HG03432 (cell line): Measurements from ENCODE around the gene RAB3B.

Source experiments
- ATAC-seq: cut with Tn5 transposase; IDR thresholded peaks from one replicate; pipeline ENCODE4 v1.9.1; 2021; ENCODE audit warnings: mild to moderate bottlenecking, moderate library complexity; ENCODE audit not compliant: unreplicated experiment

RAB3B gene

GRCh38 chr1:51957618-51958017, 32.9 kb downstream of the RAB3B start:
- ATAC-seq: no peak

DNA sequence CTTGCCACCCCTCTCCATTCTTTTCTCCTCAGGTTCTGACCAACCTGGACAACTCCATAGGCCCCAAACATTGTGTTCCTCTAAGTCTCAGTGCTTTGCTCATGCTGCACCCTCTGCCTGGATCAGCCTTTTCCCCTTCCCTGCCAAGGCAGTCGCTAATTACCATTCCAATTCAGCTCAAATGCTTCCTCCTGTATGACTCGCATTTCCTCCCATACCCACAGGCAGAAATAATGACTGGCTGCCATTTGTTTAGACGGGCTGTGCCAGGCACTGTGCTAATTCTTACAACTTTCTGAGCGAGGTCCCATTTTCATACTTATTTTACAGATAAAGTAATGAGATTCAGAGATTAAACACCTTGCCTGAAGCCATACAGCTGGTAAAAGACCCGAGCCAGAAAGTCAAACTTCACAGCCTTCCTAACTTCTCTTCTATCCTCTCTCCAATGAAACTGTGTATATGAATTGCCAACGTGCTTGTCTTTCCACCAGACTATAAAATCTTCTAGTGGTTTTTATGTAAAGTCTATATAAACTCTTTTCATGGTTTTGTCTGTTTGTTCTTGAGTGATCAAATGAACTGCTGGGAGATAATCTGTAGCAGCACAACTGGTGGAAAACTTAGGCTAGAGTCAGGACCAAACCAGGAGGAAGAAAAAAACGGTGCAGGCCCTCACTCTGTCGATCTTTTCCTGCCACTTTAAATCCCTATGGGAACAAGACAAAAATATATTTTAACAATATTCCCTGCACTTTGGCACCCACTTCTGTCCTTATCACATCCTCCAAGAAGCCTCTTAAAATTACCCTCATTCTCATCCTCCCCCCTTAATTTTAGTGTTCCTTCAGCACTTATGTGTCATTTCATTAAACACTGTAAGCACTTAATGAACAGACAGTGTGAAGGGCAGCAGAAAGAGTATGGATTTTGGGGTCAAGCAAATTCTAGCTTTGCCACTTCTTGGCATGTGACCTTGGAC, 33.7 kb downstream of the RAB3B start:
- ATAC-seq: no peak

GRCh38 chr1:51955797-51956527, 34.5 kb downstream of the RAB3B start:
- no peak for ATAC-seq

- no peak for ATAC-seq
Measured at GRCh38 chr1:51954783-51955182, 35.7 kb downstream of the RAB3B start.

DNA sequence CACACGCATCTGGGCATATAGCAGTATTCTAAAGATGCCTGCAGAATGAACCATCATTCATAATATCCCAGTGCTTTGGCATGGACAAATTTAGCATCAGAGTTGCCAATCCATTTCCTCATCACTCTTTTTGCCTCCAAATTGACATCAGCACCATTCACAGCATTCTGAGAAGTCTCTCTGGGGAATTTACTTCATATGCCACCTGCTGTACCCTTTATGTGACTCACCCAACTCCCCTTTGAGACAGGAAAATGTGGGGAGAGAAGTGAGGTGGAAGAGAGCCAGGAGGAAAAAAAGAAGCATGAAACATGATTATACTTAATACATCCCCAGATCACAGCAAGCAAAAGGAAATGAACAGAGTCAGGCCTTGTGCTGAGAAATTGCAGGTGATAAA, 37.4 kb downstream of the RAB3B start:
- no peak for ATAC-seq

DNA sequence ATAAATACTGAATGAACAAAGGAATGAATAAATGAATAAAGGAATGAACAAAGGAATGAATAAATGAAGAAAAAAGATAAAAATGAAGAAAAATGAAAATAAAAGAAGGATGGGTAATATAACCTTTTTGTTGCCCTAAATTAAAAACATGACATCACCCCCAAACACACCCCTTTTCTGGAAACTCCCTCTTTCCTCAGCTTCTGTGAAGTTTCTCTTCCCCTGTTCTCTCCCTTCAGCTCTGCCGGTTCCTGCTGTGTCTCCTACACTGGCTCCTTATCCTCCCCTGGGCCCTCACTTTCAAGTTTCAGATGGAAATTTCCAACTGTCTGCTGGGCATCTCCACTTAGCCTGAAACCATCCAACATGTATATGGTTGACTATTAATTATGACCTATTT, 37.9 kb downstream of the RAB3B start:
- ATAC-seq: no peak

GRCh38 chr1:51950701-51951100, 39.8 kb downstream of the RAB3B start:
- no peak for ATAC-seq

- ATAC-seq: no peak
Measured at GRCh38 chr1:51949014-51949702, 41.3 kb downstream of the RAB3B start.

GRCh38 chr1:51948491-51948915, 42.0 kb downstream of the RAB3B start:
- ATAC-seq: no peak

DNA sequence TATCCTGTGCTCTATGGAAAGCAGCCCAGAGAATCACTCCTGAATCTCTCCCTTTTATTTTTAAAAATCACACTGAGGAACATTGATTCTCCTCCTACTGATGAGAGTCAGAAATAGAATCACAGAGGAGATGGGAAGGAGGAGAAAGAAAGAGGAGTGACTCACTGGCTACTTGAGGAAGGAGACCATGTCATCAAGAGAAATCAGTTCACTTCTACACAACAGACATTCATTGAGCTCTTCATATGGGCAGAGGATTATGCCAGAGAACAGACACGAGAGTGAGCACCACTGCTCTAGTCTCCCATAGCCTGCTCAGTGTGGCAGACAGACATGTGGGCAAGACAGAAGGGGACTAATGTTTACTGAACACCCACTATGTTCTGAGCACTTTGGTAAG, 44.2 kb downstream of the RAB3B start:
- ATAC-seq: no peak

DNA sequence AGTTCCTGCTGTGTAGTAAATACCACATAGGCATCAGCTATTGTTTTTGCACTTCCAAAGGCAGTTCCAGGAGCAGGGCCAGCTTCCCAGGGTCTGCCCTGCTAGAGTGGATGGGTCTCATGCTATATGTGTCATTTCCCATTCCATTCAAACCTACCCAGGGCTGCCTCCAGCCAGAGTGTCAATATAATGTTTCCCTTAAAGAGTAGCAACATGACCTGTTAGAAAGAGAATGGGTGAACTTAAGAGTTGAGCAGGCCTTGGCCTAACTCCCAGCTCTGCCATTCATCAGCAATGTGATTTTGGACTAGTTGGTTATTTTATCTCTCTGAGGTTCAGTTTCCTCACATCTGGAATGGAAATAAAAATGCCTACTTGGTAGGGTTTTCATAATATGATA, 44.9 kb downstream of the RAB3B start:
- ATAC-seq: no peak

DNA sequence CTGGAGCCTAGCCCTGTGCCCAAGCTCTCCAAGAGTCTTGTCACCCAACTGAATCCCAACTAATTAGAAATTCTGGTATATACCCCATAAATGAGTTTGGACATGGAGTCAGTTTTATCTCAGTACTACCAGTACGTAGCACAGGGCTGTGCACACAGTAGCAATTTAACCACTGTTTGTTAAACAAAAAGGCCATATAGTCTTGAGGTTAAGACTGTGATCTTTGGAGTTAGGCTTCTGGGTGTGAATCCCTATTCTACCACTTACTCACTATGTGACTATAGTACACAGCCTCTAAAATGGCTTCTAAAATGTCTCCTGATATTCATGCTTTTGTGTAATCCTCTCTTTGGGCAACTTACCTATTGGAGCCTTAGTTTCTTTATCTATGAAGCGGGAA, 48.2 kb downstream of the RAB3B start:
- no peak for ATAC-seq

DNA sequence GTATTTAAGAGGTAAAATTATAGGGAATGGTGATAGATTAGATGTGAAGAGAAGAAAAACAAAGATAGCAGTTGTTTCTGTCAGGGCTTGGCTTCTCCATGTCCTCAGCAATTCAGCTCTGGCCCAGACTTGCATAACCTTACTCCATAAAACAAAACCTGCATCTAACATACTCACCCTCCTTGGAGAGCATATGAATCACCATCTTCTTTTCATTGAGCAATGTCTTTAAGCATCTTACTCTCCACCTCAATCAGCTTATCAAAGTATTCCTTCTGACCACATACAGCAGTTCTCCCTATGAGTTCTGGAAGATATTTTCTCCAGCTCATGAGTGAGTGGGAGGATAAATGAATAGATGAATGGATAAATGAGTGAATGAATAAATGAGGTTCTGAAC, 49.0 kb downstream of the RAB3B start:
- ATAC-seq: no peak

DNA sequence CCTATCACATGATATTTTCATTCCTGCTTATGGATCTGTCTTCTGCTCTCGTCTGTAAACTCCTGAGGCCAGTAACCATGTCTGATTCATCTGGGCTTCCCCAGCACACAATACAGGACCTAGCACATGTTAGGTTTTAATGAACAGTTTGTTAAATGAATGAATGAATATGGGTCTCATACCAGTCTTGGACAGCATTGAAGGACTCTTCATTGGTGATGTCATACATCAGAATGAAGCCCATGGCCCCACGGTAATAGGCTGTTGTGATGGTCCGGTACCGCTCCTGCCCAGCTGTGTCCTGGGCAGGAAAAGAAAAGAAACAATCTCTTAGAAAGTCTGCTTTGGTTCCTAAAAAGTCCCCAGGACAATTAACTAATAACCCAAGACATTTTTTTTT, 53.4 kb downstream of the RAB3B start:
- no peak for ATAC-seq

DNA sequence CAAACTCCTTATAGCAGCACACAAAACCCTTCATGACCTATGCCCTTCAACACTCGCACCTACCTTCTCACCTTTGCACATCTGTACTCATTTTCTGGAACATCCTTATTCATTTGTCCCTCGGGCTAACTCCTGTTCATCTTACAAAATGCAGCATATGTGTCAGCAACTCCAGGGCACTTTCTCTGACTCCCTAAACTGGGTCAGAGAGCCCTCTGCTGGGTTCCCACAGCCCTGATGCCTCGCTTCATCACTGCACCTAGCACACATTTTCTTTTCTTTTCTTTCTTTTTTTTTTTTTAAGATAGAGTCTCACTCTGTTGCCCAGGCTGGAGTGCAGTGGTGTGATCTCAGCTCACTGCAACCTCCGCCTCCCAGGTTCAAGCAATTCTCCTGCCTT, 54.0 kb downstream of the RAB3B start:
- ATAC-seq: no peak

GRCh38 chr1:51933344-51933743, 57.2 kb downstream of the RAB3B start:
- ATAC-seq: no peak

DNA sequence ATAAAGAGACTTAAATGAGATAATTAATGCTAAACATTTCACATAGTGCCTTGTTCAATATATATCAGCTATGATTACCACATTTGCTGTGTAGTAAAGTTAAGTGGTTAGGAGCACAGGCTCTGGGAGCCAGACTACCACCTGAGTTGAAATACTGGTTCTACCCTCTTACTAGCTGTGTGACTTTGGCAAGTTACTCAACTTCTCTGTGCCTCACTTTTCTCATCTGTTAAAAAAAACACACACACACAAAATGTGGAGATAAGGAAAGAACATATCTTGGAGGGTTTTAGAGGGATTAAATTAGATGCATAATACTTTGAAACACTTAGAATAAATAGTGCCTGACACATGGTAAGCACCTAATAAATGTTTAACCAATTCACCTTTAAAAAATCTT, 60.2 kb downstream of the RAB3B start:
- ATAC-seq: no peak

DNA sequence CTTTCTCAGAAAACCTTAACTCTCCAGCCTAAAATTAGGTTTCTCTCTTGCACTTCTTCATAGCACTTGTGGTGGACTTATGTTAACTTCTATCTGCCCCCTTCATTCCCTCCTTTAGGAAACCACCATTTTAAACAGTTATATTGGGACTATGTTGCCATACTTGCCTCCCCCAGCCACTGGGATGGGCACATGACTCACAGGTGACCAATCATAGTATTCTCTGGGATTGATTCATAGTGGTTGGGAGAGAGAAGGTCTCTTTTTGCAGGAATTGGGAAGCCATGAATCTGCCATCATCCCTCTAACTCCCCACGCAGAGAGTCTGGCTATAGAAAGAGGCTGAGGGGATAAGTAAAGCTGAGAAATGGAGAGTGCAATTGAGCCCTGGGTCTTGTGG, 61.6 kb downstream of the RAB3B start:
- ATAC-seq: no peak

DNA sequence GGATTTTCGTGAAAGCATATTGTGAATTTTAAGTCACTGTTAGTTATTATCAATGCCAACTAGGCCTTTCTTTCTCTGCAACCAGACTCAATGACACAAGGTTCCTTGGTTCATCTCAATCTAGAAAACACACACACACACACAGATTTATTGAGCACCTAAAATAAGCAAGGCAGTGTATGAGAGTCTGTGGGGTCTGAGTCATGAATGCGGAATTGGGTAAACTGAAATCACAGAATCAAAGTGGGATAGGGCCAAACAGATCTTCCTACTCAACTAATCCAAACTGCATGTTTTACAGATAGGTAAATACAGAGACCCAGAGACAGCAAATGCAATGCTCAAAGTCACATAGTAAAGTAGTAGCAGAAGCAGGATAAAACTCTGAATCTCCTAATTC, 63.5 kb downstream of the RAB3B start:
- ATAC-seq: no peak

DNA sequence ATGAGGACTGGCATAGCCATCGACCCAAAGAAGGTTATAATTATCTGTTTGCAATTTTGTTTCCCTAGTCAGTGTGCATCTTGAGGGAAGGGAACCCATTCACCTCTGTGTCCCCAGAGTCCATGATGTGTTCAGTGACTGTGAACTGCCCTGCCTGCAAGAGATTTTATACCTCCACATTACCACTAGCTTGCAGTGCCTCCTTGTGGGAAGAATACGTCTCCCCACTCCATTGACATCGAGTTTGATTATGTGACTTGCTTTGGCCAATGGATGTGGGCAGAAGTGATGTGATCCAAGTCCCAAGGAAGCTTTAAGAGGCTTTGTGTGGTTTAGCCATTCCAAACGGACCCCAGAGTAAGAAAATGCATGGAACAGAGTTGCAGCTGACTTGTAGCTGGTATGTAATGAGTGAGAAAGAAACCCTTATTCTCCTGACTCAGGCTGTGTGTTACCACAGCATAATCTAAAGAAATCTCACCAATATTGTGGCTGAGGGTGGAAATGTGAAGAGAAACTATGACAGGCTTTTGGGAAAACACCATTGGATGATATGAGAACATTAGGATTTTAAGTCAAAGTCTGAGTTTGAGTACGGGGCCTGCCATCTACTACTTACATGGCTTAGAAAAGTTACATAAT, 64.2 kb downstream of the RAB3B start:
- no peak for ATAC-seq

GRCh38 chr1:51924455-51924854, 66.0 kb downstream of the RAB3B start:
- no peak for ATAC-seq
